Measurements from ENCODE around the gene SMIM9.

SMIM9 gene

GRCh38 chrX:154780968-154781367 lies 53.5 kb downstream of the SMIM9 start:
- no peak for DNase-seq (ENCODE audit: low spot score)

- no peak for DNase-seq (ENCODE audit: low spot score)
Observed at GRCh38 chrX:154779261-154779660, 55.2 kb downstream of the SMIM9 start.

GRCh38 chrX:154776753-154777152 lies 57.7 kb downstream of the SMIM9 start:
- DNase-seq (ENCODE audit: low spot score), result no peak

- peak; percentile 74 for DNase-seq (ENCODE audit: low spot score)
Observed at GRCh38 chrX:154775419-154776349, 58.8 kb downstream of the SMIM9 start.

- DNase-seq (ENCODE audit: low spot score), result no peak
Observed at GRCh38 chrX:154774622-154775021, 59.8 kb downstream of the SMIM9 start.
